Measurements from ENCODE around the gene GCSAM. TPM values are rescaled to one million over a fixed set of nuclear protein-coding genes. Genes with fewer than 3 reads are reported as not detected.

Gene GCSAM
- total and polyA plus RNA-seq, 4 donors, result 0.08 to 0.75 (median 0.27) TPM; not detected in 1

DNA sequence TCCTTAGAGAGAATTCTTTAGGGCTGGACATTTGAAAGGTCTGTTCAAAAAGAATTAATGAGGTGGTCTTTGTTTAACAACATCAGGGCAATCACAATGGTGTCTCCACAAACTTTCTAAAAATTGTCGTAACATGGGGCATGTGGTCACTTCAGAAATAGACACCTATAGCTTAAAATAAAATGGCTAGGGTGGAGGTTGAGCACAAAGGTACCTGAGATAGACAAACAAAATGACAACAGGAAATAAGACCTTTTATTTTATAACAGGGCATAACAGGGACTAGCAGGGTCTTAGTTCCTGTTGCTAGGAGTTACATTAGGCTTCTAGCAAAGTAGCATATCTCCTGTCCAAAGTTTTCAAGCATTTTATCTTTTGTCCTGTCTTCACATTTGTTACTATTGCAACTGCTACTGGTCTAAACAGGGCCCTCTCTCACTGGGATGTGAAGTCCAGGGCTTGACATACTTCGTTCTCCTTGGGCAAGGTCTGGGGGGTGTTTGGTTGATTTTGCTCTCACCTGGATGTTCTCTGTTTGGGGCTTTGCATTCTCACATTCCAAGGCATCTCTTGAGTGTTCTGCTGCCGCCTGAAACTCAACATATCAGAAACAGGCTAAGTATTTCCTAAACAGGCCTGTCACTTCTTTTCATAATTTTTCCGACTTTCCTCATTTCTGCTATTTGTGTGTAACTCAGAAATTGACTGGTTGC is 3.0 kb downstream of the GCSAM start (continued):
- no peak for TF ChIP-seq HNF4A (conservative IDR thresholded peaks at IDR 0.05)

GRCh38 chr3:112128843-112129727 is 4.0 kb downstream of the GCSAM start:
- TF ChIP-seq GABPA (IDR thresholded peaks at IDR 0.05 in 1 of 2, conservative IDR thresholded peaks at IDR 0.05 in 1 of 2), result no peak
- TF ChIP-seq, protein P1, sequence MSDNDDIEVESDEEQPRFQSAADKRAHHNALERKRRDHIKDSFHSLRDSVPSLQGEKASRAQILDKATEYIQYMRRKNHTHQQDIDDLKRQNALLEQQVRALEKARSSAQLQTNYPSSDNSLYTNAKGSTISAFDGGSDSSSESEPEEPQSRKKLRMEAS (IDR thresholded peaks at IDR 0.05), result no peak
- TF ChIP-seq, protein P2, sequence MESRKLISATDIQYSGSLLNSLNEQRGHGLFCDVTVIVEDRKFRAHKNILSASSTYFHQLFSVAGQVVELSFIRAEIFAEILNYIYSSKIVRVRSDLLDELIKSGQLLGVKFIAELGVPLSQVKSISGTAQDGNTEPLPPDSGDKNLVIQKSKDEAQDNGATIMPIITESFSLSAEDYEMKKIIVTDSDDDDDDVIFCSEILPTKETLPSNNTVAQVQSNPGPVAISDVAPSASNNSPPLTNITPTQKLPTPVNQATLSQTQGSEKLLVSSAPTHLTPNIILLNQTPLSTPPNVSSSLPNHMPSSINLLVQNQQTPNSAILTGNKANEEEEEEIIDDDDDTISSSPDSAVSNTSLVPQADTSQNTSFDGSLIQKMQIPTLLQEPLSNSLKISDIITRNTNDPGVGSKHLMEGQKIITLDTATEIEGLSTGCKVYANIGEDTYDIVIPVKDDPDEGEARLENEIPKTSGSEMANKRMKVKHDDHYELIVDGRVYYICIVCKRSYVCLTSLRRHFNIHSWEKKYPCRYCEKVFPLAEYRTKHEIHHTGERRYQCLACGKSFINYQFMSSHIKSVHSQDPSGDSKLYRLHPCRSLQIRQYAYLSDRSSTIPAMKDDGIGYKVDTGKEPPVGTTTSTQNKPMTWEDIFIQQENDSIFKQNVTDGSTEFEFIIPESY (IDR thresholded peaks at IDR 0.05), result no peak
- no peak for TF ChIP-seq HNF4G (IDR thresholded peaks at IDR 0.05)
- TF ChIP-seq JUND (IDR thresholded peaks at IDR 0.05), result no peak
- TF ChIP-seq FOXA1 (IDR thresholded peaks at IDR 0.05), result no peak
- no peak for TF ChIP-seq SP1 (IDR thresholded peaks at IDR 0.05)
- no peak for TF ChIP-seq HNF4A (conservative IDR thresholded peaks at IDR 0.05)
- TF ChIP-seq, protein P3, sequence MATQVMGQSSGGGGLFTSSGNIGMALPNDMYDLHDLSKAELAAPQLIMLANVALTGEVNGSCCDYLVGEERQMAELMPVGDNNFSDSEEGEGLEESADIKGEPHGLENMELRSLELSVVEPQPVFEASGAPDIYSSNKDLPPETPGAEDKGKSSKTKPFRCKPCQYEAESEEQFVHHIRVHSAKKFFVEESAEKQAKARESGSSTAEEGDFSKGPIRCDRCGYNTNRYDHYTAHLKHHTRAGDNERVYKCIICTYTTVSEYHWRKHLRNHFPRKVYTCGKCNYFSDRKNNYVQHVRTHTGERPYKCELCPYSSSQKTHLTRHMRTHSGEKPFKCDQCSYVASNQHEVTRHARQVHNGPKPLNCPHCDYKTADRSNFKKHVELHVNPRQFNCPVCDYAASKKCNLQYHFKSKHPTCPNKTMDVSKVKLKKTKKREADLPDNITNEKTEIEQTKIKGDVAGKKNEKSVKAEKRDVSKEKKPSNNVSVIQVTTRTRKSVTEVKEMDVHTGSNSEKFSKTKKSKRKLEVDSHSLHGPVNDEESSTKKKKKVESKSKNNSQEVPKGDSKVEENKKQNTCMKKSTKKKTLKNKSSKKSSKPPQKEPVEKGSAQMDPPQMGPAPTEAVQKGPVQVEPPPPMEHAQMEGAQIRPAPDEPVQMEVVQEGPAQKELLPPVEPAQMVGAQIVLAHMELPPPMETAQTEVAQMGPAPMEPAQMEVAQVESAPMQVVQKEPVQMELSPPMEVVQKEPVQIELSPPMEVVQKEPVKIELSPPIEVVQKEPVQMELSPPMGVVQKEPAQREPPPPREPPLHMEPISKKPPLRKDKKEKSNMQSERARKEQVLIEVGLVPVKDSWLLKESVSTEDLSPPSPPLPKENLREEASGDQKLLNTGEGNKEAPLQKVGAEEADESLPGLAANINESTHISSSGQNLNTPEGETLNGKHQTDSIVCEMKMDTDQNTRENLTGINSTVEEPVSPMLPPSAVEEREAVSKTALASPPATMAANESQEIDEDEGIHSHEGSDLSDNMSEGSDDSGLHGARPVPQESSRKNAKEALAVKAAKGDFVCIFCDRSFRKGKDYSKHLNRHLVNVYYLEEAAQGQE (IDR thresholded peaks at IDR 0.05), result no peak
- TF ChIP-seq FOXA2 (IDR thresholded peaks at IDR 0.05), result no peak
- no peak for TF ChIP-seq YY1 (IDR thresholded peaks at IDR 0.05)
- TF ChIP-seq TAF1 (conservative IDR thresholded peaks at IDR 0.05), result no peak
- TF ChIP-seq RXRA (IDR thresholded peaks at IDR 0.05), result no peak
- no peak for TF ChIP-seq NR2F2 (IDR thresholded peaks at IDR 0.05)
- TF ChIP-seq ATF3 (IDR thresholded peaks at IDR 0.05), result no peak
- TF ChIP-seq EGR1 (IDR thresholded peaks at IDR 0.05; ENCODE audit: low read depth in 2 of 2), result no peak
- DNase-seq (ENCODE audit: low spot score), result no peak
- H3K9ac ChIP-seq (ENCODE audit: low read depth in 1 of 2, low read length in 2 of 2), result no peak overlapping the region
- no peaks in the 10 kb centered on the region for H3K4me1 ChIP-seq (ENCODE audit: control insufficient read depth in 4 of 4, insufficient read depth in 4 of 4, low read length in 3 of 4)
- 59% methylated on average over 7 of the region's 7 CpGs for WGBS
- no peak overlapping the region for H3K4me3 ChIP-seq (ENCODE audit: low read depth in 1 of 3, low read length in 3 of 3)
- H3K9me3 ChIP-seq (ENCODE audit: control insufficient read depth in 4 of 4, low read length in 3 of 4), result no peaks in the 10 kb centered on the region
- no peak overlapping the region for H3K27ac ChIP-seq (ENCODE audit: low read depth in 1 of 2, low read length in 2 of 2)
- peaks cover 0 to 8% (median under 1%) of the 10 kb centered on the region in 4 donors for H3K27me3 ChIP-seq (ENCODE audit: control insufficient read depth in 4 of 4, insufficient read depth in 4 of 4, low read length in 3 of 4)
- no peaks in the 10 kb centered on the region for H3K36me3 ChIP-seq (ENCODE audit: control insufficient read depth in 4 of 4, insufficient read depth in 3 of 4, low read depth in 1 of 4, low read length in 3 of 4)

All from liver (tissue), 9 donors.